ENCODE results near the gene GOSR2. TPM values are rescaled to one million over a fixed set of nuclear protein-coding genes. Genes with fewer than 3 reads are reported as not detected.

The GOSR2 gene
- total and polyA plus RNA-seq, 2 experiments from 2014 or later: 48.1 to 61.4 TPM

DNA sequence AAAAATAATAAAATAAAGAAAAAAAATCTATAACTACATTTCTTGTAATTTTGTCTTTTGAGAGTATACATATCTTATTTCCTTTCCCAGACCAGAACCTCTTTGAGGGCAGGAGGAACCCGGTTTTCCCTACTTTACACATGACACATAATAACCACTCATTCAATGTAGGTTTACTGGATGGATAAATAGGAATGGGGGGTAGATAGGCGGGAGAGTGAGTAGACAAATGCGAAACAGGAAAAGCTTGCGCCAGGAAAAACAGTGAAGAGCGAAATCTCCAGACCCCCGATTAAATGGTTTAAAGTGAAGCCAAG is 515 bp upstream of the GOSR2 start:
- in situ Hi-C loops (cut with MboI): no loop called here
- peaks cover 6% of the 10 kb centered on the region; the same call in 1 of the 2 replicates for H3F3A ChIP-seq (ENCODE audit: insufficient read depth)
- 1% methylated on average over 6 of the region's 6 CpGs for WGBS, 2 experiments (ENCODE audit: low coverage in 1 of 2, low lambda C conversion rate in 2 of 2, missing lambda C conversion rate in 2 of 2)

DNA sequence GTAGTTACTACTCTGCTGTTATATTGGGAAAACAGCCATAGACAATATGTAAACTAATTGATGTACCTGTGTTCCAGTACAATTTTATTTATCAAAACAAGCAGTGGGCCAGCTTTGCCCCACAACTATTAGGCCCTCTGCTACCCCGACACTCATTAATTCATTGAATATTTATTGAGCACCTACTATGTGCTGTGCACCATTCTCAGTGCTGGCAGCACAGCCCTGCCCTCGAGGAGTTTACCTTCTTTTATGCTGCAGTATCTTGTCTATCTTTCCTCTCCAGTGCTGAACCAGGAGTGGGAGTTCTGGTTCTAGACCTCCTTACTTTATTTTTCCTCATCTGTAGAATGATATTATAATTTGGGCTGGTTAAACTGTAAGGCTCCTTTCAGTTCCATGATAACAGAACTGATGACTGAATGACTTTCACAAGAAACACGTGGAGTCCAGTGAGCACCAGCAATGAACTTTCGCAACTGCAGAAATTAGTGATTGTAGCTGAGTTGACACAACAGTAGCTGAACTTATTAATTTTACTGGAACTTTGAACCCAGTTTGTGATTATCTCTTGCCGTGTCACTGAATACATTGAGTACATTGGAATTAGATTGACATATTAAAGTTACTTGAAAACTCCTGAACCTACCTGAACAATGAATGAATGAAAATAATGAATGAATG is 2.4 kb downstream of the GOSR2 start:
- H3K4me3 ChIP-seq: no peak overlapping the region
- no peak overlapping the region for H2AFZ ChIP-seq
- H3K9ac ChIP-seq: no peak overlapping the region
- WGBS, 2 experiments (ENCODE audit: low coverage in 1 of 2, low lambda C conversion rate in 2 of 2, missing lambda C conversion rate in 2 of 2): 54 to 55% methylated on average over 5 of the region's 5 CpGs
- H3K27me3 ChIP-seq (replicated peaks; ENCODE audit: insufficient read depth): no peaks in the 10 kb centered on the region
- peaks cover 2% of the 10 kb centered on the region for H3K36me3 ChIP-seq (ENCODE audit: low read depth)
- peaks cover 72% of the 10 kb centered on the region for H3K79me2 ChIP-seq (ENCODE audit: insufficient read depth)
- peaks cover 12% of the 10 kb centered on the region; the same call in 1 of the 2 replicates for H4K20me1 ChIP-seq (ENCODE audit: insufficient read depth)
- TF ChIP-seq EZH2phosphoT487 (IDR thresholded peaks at IDR 0.05; ENCODE audit: insufficient read depth, low read depth) (no peak), EZH2 (IDR thresholded peaks at IDR 0.05; ENCODE audit: insufficient read depth, poor library complexity, severe bottlenecking) (no peak)
- H3K27ac ChIP-seq: 0 out of 2 replicates have a peak overlapping the region, but pooled peaks have one; percentile 3
- H3K9me2 ChIP-seq (ENCODE audit: insufficient read depth): no peaks in the 10 kb centered on the region
- in situ Hi-C loops (cut with MboI): no loop called here
- H3K4me1 ChIP-seq (ENCODE audit: insufficient read depth): peaks cover 36% of the 10 kb centered on the region
- H3K9me3 ChIP-seq (ENCODE audit: low read depth): no peaks in the 10 kb centered on the region
- peak; percentile 63 for DNase-seq
- H3F3A ChIP-seq (ENCODE audit: insufficient read depth): peaks cover 22% of the 10 kb centered on the region
- no peak overlapping the region for H3K4me2 ChIP-seq (ENCODE audit: unreplicated experiment)

More for the DNA sequence above, 515 bp upstream of the GOSR2 start:
- Histone ChIP-seq H3K9me2 (ENCODE audit: insufficient read depth) (no peaks in the 10 kb centered on the region), H3K4me2 (ENCODE audit: unreplicated experiment) (peak overlapping the region; percentile 87), H3K79me2 (ENCODE audit: insufficient read depth) (peaks cover 50% of the 10 kb centered on the region), H3K27me3 (replicated peaks; ENCODE audit: insufficient read depth) (no peaks in the 10 kb centered on the region), H3K36me3 (ENCODE audit: low read depth) (no peaks in the 10 kb centered on the region), H3K9ac (peak overlapping the region; percentile 97), H3K27ac (peak overlapping the region; percentile 92), H3K9me3 (ENCODE audit: low read depth) (no peaks in the 10 kb centered on the region), H2AFZ (peak overlapping the region; percentile 100), H4K20me1 (ENCODE audit: insufficient read depth) (peaks cover 7% of the 10 kb centered on the region; the same call in 1 of the 2 replicates), H3K4me1 (ENCODE audit: insufficient read depth) (peaks cover 19% of the 10 kb centered on the region), H3K4me3 (peak overlapping the region; percentile 97)
- no peak for DNase-seq
- no peak for TF ChIP-seq EZH2 (IDR thresholded peaks at IDR 0.05; ENCODE audit: insufficient read depth, poor library complexity, severe bottlenecking)
- no peak for TF ChIP-seq EZH2phosphoT487 (IDR thresholded peaks at IDR 0.05; ENCODE audit: insufficient read depth, low read depth)

DNA sequence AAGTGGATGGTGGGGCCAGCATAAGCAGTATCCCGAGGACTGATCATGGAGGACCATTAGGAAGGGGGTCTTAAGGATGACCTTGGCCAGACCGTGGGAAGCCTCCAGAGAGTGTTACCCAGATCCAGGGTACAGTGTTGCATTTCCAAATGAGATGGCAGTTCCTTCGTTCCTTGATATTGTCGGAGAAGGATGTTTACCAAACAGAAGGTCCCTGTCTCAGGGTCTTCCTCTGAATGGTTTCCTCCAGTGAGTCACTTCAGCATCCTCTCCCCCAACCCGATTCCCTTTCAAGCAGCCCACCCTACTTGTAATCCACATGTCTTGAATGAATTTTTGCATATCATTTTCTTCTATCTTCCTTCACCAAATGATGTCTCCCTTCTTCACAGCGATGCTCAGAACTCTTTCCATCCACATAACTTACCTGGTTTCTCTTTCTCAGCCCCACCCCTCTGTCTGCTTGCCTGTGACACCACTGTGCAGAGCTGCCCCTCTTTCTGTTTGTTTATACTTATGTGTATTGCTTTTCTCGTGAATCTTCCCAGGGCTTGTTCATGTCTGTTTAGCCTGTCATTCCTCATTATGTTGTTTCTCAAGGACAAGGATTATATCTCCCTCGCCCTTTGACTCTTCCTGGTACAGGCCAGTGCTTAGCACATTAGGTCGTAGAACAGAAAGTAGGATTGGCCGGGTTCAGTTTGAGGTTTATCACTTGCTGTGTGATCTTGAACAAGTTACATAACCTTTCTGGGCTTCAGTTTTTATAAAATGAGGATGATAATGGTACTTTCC is 5.7 kb downstream of the GOSR2 start:
- peaks cover 37% of the 10 kb centered on the region for H3K4me1 ChIP-seq (ENCODE audit: insufficient read depth)
- H3K9me2 ChIP-seq (ENCODE audit: insufficient read depth): no peaks in the 10 kb centered on the region
- TF ChIP-seq EZH2 (IDR thresholded peaks at IDR 0.05; ENCODE audit: insufficient read depth, poor library complexity, severe bottlenecking) (no peak), EZH2phosphoT487 (IDR thresholded peaks at IDR 0.05; ENCODE audit: insufficient read depth, low read depth) (no peak)
- DNase-seq: no peak
- peaks cover 12% of the 10 kb centered on the region; the same call in 1 of the 2 replicates for H4K20me1 ChIP-seq (ENCODE audit: insufficient read depth)
- H3K4me3 ChIP-seq: no peak overlapping the region
- no peak overlapping the region for H2AFZ ChIP-seq
- no peaks in the 10 kb centered on the region for H3K27me3 ChIP-seq (replicated peaks; ENCODE audit: insufficient read depth)
- peak overlapping the region; percentile 60 for H3K9ac ChIP-seq
- H3K9me3 ChIP-seq (ENCODE audit: low read depth): no peaks in the 10 kb centered on the region
- in situ Hi-C loops (cut with MboI): no loop called here
- WGBS, 2 experiments (ENCODE audit: low coverage in 1 of 2, low lambda C conversion rate in 2 of 2, missing lambda C conversion rate in 2 of 2): 85 to 87% methylated on average over 10 of the region's 10 CpGs
- peak overlapping the region; percentile 78 for H3K27ac ChIP-seq
- H3K4me2 ChIP-seq (ENCODE audit: unreplicated experiment): peak overlapping the region; percentile 51
- H3F3A ChIP-seq (ENCODE audit: insufficient read depth): peaks cover 23% of the 10 kb centered on the region
- peaks cover 92% of the 10 kb centered on the region for H3K79me2 ChIP-seq (ENCODE audit: insufficient read depth)
- peaks cover 35% of the 10 kb centered on the region for H3K36me3 ChIP-seq (ENCODE audit: low read depth)

DNA sequence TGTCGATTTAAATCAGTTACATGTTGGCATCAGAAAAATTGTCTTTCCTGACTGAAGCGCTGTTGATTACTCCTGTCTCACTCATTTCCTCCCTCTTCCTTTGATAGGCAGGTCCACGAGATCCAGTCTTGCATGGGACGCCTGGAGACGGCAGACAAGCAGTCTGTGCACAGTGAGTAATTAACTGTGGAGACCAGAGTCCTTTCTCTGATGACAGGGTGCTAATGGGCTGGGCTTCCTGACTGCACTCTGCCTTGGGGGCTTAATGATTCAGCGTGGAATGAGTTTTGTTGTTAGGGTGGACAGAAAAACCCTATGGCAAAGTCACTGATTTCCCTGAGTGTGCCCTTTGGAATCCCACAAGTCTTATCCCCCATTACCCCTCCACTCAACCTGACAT is 6.5 kb downstream of the GOSR2 start:
- no peaks in the 10 kb centered on the region for H3K27me3 ChIP-seq (replicated peaks; ENCODE audit: insufficient read depth)
- H3K27ac ChIP-seq: peak overlapping the region; percentile 78
- peaks cover 92% of the 10 kb centered on the region for H3K79me2 ChIP-seq (ENCODE audit: insufficient read depth)
- no peak overlapping the region for H2AFZ ChIP-seq
- peaks cover 43% of the 10 kb centered on the region for H3K36me3 ChIP-seq (ENCODE audit: low read depth)
- TF ChIP-seq EZH2 (IDR thresholded peaks at IDR 0.05; ENCODE audit: insufficient read depth, poor library complexity, severe bottlenecking): no peak
- TF ChIP-seq EZH2phosphoT487 (IDR thresholded peaks at IDR 0.05; ENCODE audit: insufficient read depth, low read depth): 0 out of 2 replicates have a peak, but pooled peaks have one; percentile 26
- peak overlapping the region; percentile 51 for H3K4me2 ChIP-seq (ENCODE audit: unreplicated experiment)
- peaks cover 23% of the 10 kb centered on the region for H3F3A ChIP-seq (ENCODE audit: insufficient read depth)
- peak overlapping the region; percentile 60 for H3K9ac ChIP-seq
- WGBS, 2 experiments (ENCODE audit: low coverage in 1 of 2, low lambda C conversion rate in 2 of 2, missing lambda C conversion rate in 2 of 2): 2% methylated on average over 6 of the region's 6 CpGs
- no peak overlapping the region for H3K4me3 ChIP-seq
- no peaks in the 10 kb centered on the region for H3K9me2 ChIP-seq (ENCODE audit: insufficient read depth)
- no peaks in the 10 kb centered on the region for H3K9me3 ChIP-seq (ENCODE audit: low read depth)
- in situ Hi-C loops (cut with MboI): no loop called here
- H4K20me1 ChIP-seq (ENCODE audit: insufficient read depth): peaks cover 12% of the 10 kb centered on the region; the same call in 1 of the 2 replicates
- peaks cover 30% of the 10 kb centered on the region for H3K4me1 ChIP-seq (ENCODE audit: insufficient read depth)
- peak; percentile 89 for DNase-seq

Data from GM23248 (cell line).